Mesenteric fat pad (tissue), 1 donor: ENCODE measurements around the gene C1QTNF5. TPM values are rescaled to one million over a fixed set of nuclear protein-coding genes. Genes with fewer than 3 reads are reported as not detected.

Experiments
- DNase-seq: peaks from one replicate; pipeline ENCODE4 v3.0.0-alpha.2; 2020; ENCODE audit warnings: low spot score
- microRNA-seq: library from miRNA; unstranded; fragments of <30 nt; microRNA quantifications from one replicate; pipeline ENCODE4 v1.2.0, GENCODE V29; 2020; ENCODE audit warnings: borderline number of aligned reads
- total RNA-seq: library from RNA; stranded (reverse); fragmentation: NEBNext Ultra II Directional; extraction: Animal tissue kit (Norgen Biotek cat#: 25700); gene quantifications from one replicate; pipeline ENCODE4 v1.2.1, GENCODE V29; 2021
- donor health status: DM: yes; HTN: yes; CAD: no.

Gene C1QTNF5
- total RNA-seq, 1 donor from 2014 or later: 52.9 TPM

DNA sequence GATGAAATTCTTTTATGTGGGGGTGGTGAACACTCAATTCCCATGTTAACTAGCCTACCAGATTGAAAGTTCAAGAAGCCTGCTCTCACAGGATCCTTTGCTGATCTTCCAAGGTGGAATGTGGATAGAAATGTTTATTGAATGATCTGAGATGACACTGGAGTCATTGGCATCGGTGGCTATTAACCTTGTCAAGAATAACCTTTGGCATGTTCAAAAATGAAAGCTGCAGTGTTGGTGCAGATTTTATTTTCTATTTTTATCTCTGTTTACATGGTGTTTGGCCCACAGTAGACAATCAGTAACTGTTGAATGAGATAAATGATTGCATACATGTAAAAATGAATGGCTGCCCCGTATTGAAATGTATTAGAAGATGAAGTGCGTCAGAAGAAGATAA is 42.7 kb downstream of the C1QTNF5 start:
- DNase-seq: no peak

DNA sequence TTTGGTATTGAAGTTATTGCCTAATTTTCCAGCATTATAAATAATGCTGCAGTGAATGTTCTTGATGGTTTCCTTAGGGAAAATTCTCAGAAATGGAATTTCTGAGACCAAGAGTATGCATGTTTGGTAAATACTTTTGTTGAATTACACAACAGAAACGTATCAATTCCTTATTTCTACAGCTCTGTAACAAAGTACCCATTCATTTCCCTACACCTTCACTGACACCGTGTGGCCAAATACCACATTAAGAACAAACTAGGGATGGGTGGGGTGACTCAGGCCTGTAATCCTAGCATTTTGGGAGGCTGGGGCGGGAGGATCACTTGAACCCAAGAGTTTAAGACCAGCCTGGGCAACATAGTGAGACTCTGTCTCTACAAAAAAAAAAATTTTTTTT is 45.5 kb downstream of the C1QTNF5 start:
- no peak for DNase-seq

DNA sequence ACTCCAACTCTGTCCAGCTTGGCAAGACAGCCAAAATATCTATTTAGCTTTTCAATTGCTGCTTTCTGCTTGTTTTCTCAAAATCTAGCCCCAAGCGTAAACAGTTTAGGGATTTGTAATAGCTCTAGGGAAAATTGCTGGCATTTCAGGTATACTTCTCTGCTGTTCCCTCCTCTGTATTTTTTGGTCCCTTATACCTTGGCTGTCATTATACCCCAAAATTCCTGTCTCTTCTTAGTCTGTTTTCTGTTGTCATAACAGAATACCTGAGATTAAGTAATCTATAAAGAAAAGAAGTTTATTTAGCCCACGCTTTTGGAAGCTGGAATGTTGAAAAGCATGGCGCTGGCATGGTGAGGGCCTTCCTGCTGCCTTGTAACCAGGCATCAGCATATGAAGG is 47.2 kb downstream of the C1QTNF5 start:
- no peak for DNase-seq

DNA sequence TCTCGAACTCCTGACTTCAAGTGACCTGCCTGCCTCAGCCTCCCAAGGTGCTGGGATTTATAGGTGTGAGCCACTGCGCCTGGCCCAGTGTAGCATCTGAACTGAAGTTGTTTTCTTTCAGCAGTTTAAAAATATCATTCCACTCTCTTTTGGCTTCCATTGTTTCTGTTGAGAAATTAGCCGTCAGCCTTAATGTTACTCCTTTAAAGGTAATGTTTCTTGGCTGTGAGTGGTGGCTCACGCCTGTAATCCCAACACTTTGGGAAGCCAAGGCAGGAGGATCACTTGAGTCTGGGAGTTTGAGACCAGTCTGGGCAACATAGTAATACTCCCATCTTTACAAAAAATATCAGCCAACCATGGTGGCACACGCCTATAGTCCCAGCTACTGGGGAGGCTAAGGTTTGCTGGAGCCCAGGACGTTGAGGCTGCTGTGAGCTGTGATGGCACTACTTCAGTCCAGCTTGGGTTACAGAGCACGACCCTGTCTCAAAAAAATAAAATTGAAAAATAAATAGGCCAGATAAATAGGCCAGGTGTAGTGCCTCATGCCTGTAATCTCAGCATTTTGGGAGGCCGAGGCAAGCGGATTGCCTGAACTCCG is 49.7 kb downstream of the C1QTNF5 start:
- DNase-seq: no peak

Small RNA genes within 50 kb of the gene (microRNA-seq; reads per million reads assigned to microRNA genes)
- not detected for gene MIR6756

Other genes with a start within 250 kb of the C1QTNF5 start
- gene DPAGT1, start 239.0 kb downstream of the C1QTNF5 start, total RNA-seq: 40.9 TPM
- gene C2CD2L, start 233.5 kb downstream of the C1QTNF5 start, total RNA-seq: 11.0 TPM
- gene HINFP, start 219.3 kb downstream of the C1QTNF5 start, total RNA-seq: 13.5 TPM
- not detected for gene ABCG4, start 191.8 kb downstream of the C1QTNF5 start, total RNA-seq
- gene NLRX1, start 172.2 kb downstream of the C1QTNF5 start, total RNA-seq: 16.3 TPM
- gene NHERF4, start 155.4 kb downstream of the C1QTNF5 start, total RNA-seq: not detected
- gene CBL, start 134.5 kb downstream of the C1QTNF5 start, total RNA-seq: 30.4 TPM
- gene MCAM, start 23.8 kb downstream of the C1QTNF5 start, total RNA-seq: 550 TPM
- 20.6 TPM for gene RNF26, start 6.4 kb downstream of the C1QTNF5 start, total RNA-seq
- not detected for gene MFRP, start 5.8 kb upstream of the C1QTNF5 start, total RNA-seq
- 4.2 TPM for gene USP2, start 40.8 kb upstream of the C1QTNF5 start, total RNA-seq
- 33.4 TPM for gene THY1, start 82.3 kb upstream of the C1QTNF5 start, total RNA-seq